GM19397 (cell line): Measurements from ENCODE around the gene BEND5.

Experiments
- ATAC-seq: cut with Tn5 transposase; IDR thresholded peaks from one replicate; pipeline ENCODE4 v1.9.1; 2021; ENCODE audit warnings: mild to moderate bottlenecking, moderate library complexity; ENCODE audit not compliant: unreplicated experiment

BEND5 gene

GRCh38 chr1:48725341-48726046, 51.2 kb downstream of the BEND5 start:
- ATAC-seq: no peak

GRCh38 chr1:48720929-48721328, 55.8 kb downstream of the BEND5 start:
- no peak for ATAC-seq

DNA sequence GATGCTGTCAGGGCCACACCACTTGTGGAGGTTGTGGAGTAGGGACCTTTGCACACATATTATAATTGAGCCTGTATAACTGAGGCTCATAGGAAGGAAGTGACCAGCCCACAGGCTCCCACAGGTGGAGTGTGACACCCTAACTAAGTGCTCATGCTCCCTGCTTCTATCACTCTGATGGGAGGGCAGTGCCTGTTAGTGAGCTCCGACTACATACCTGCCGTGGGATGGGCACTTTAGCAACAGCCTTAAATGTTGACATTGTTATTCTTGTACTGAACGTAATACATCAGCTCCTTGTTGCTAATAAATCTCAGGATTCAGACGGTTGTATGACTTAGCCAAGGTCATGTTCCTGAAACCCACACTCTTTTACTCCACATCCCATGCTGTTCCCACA, 58.0 kb downstream of the BEND5 start:
- ATAC-seq: no peak

DNA sequence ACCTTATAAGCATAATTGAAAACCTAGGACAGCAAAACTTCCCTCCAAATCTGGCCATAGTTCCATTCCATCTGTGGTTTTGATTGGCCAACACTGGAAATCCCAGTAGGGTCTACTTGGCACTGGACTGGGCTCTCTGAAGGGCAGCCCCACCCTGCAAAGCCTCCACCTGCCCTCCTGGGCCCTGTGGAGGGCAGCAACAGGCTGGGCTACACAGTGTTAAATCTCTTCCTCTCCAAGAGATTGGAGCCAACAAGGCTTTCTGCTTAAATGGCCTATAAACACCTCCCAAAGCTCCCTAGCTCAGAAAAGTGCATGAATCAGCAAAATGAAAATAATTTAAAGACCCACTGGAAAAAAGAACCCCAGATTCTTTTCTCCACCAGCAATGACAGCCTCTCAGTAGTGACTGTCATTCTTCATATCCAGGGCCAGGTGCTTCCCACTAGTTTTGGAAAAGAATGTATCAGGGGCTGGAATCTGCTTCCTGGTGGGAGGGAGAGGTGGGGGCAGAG, 58.5 kb downstream of the BEND5 start:
- ATAC-seq: no peak

GRCh38 chr1:48717082-48717481, 59.6 kb downstream of the BEND5 start:
- no peak for ATAC-seq

GRCh38 chr1:48715921-48716320, 60.8 kb downstream of the BEND5 start:
- no peak for ATAC-seq

- no peak for ATAC-seq
Measured at GRCh38 chr1:48710915-48711314, 65.8 kb downstream of the BEND5 start.

- ATAC-seq: no peak
Measured at GRCh38 chr1:48710318-48710717, 66.4 kb downstream of the BEND5 start.

GRCh38 chr1:48704736-48705135, 72.0 kb downstream of the BEND5 start:
- ATAC-seq: no peak

- ATAC-seq: no peak
Measured at GRCh38 chr1:48701445-48701844, 75.2 kb downstream of the BEND5 start.

GRCh38 chr1:48697066-48697707, 79.5 kb downstream of the BEND5 start:
- ATAC-seq: no peak

- no peak for ATAC-seq
Measured at GRCh38 chr1:48695161-48695560, 81.5 kb downstream of the BEND5 start.

DNA sequence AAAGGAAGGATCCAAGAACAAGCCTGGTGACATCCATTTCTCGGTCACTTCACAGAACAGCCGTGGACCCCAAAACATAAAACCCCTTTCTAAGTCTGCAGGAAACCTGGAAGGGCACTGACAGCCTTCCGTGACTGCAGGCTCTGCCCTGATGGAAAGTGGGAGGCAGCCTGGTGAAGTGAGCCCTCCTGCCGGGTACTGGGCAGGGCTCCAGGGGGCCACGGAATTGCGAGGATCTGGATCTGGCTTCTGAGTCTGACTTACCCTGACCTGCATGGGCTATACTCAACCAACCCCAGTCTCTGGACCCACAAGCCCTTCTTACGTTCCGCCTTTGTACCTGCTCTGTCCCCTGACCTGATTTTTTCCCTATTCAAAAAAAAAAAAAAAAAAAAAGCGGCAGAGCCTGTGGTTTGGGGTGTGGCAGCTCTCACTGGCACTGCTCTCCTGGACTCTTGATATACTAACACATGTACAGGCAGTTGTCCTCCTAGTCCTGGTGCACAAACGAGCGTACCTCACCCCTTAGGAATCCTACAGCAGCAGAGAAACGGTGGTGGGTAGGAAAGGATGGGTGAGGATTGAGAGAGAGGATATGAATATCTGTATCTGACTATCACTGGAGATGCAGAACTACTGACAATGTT, 82.9 kb downstream of the BEND5 start:
- no peak for ATAC-seq

GRCh38 chr1:48693180-48693579, 83.5 kb downstream of the BEND5 start:
- no peak for ATAC-seq

GRCh38 chr1:48692235-48692634, 84.5 kb downstream of the BEND5 start:
- no peak for ATAC-seq

DNA sequence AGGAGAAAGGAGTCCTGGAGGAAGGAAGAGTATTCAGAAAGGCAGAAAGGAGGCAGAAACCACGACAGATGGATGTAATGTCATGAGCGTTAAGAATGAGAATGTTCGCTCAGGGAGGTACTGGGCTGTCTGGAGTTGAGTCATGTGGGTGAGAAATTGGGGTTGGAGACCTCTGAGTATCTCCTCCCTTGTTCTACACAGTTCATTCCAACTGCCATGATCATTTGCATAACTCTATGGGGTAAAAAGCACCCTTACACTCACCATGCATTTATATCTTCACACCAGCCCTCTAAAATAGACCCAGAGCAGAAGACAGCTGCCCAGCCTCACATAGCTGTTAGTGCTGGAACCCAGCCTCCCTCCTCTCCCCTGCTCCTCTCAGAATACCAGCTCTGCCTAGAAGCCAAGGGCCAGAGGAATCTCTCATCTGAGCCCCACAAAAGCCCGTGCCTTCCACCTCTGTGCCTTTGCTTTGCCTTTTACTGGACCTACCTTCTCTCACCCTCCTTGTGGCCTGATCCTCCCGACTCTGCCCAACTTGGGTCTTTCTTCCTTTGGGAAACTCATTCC, 85.2 kb downstream of the BEND5 start:
- ATAC-seq: peak; percentile 59

- no peak for ATAC-seq
Measured at GRCh38 chr1:48688102-48688760, 88.5 kb downstream of the BEND5 start.

DNA sequence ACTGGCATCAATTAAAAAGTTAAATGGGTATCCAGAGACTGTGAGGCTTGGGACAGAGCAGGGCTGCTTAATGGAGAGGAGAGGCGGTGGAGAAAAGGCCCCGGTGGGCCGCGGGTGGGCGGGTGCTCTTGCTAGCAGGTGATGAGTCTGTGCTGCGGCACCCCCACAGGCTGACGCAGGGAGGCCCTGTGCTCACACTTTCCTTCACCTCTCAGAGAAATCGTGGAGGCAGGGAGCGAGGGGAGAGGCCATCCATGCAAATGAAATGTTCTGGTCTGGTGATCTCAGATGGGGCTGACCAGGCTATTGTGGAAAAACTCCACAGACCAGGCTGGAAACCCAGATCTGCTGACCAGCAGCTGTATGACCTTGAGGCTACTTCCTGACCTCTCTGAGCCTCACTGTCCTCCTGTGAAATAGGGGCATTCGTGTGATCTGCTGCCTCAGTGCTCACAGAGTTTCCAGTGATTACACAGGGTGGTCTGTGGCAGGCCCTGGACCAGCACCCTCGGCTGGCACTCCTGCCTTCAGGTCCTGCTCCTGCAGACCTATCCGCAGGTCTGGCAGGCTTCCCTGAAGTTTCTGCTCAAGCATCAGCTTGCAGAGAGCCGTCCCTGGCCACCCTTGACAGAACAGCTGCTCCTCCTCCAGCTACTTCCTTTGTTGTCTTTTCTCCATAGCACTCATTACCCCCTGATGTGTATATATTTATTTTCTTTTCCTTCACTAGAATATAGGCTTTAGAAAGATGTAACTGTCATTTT, 89.2 kb downstream of the BEND5 start:
- ATAC-seq: no peak

GRCh38 chr1:48686159-48686558, 90.5 kb downstream of the BEND5 start:
- no peak for ATAC-seq

DNA sequence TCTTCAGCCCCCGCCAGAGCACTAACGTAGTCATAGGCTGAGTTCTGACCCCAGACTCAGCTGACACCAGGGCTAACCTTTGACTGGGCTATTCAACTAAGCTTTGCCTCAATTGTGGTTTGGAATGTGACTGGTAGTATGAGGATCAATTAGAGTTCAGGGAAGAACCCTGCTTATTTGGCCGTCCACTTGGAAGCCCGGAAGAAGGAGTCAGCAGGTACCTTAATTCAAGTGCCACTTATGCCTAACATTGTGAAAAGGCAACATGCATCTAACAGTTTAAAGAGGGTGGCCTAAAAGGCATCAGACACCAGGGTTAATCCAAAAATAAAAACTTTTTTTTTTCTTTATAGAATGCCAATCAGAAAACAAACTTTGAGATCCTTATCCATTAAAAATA, 92.3 kb downstream of the BEND5 start:
- no peak for ATAC-seq
